HG03159 (cell line): ENCODE measurements around the gene VAPA.
"Not testable (repeated sequence)": the region's sequence is repeated elsewhere in the genome, so short reads cannot be mapped to it uniquely, and the experiment has no call there.

Source experiments
- ATAC-seq: cut with Tn5 transposase; IDR thresholded peaks from one replicate; pipeline ENCODE4 v1.9.1; 2021; ENCODE audit warnings: mild to moderate bottlenecking, moderate library complexity; ENCODE audit not compliant: unreplicated experiment

VAPA gene

GRCh38 chr18:9912285-9912684 lies 1.5 kb upstream of the VAPA start:
- not testable (repeated sequence) for ATAC-seq

GRCh38 chr18:9913151-9913525 lies 678 bp upstream of the VAPA start:
- no peak for ATAC-seq

- no peak for ATAC-seq
Measured at GRCh38 chr18:9914334-9914583, 443 bp downstream of the VAPA start.

GRCh38 chr18:9914584-9915290 lies 921 bp downstream of the VAPA start:
- ATAC-seq, result peak; percentile 31

GRCh38 chr18:9915291-9916076 lies 1.7 kb downstream of the VAPA start:
- no peak for ATAC-seq

- no peak for ATAC-seq
Measured at GRCh38 chr18:9916077-9916639, 2.3 kb downstream of the VAPA start.

GRCh38 chr18:9916808-9917207 lies 3.0 kb downstream of the VAPA start:
- ATAC-seq, result no peak

GRCh38 chr18:9918016-9918680 lies 4.3 kb downstream of the VAPA start:
- ATAC-seq, result no peak

GRCh38 chr18:9919564-9920232 lies 5.9 kb downstream of the VAPA start:
- no peak for ATAC-seq

GRCh38 chr18:9922592-9923311 lies 8.9 kb downstream of the VAPA start:
- ATAC-seq, result no peak

GRCh38 chr18:9924371-9924943 lies 10.6 kb downstream of the VAPA start:
- no peak for ATAC-seq

GRCh38 chr18:9925369-9925768 lies 11.6 kb downstream of the VAPA start:
- ATAC-seq, result no peak

GRCh38 chr18:9925795-9926194 lies 12.0 kb downstream of the VAPA start:
- ATAC-seq, result no peak

GRCh38 chr18:9926223-9926894 lies 12.5 kb downstream of the VAPA start:
- ATAC-seq, result no peak

GRCh38 chr18:9926977-9927376 lies 13.2 kb downstream of the VAPA start:
- ATAC-seq, result no peak

- no peak for ATAC-seq
Measured at GRCh38 chr18:9927392-9928063, 13.7 kb downstream of the VAPA start.

GRCh38 chr18:9928646-9929259 lies 14.9 kb downstream of the VAPA start:
- ATAC-seq, result no peak

GRCh38 chr18:9930299-9930884 lies 16.6 kb downstream of the VAPA start:
- no peak for ATAC-seq
